Spleen (tissue), 11 donors: ENCODE measurements around the gene ACSF3. TPM values are rescaled to one million over a fixed set of nuclear protein-coding genes. Genes with fewer than 3 reads are reported as not detected.

ENCODE experiments used
- DNase-seq: peaks from one replicate; pipeline ENCODE4 v3.0.0-alpha.2; 2020
- H3K27ac ChIP-seq, 8 donors: fragments of 200-600 bp; sonication (generic) in 7 of 8; 1 replicate in 4 of 8; 2 replicates in 4 of 8; pipeline versions ENCODE4 v1.5.0 to v1.8.0; 2016 to 2021; ENCODE audit warnings: inconsistent platforms in 4 of 8, mild to moderate bottlenecking in 4 of 8, moderate library complexity in 1 of 8
- H3K27me3 ChIP-seq, 7 donors: fragments of 200-600 bp; sonication (generic) in 6 of 7; replicated peaks in 1 of 7; 1 replicate in 4 of 7; 2 replicates in 3 of 7; pipeline versions ENCODE4 v1.5.0 to v1.8.0; 2016 to 2021; ENCODE audit warnings: inconsistent platforms in 3 of 7, mild to moderate bottlenecking in 1 of 7
- H3K36me3 ChIP-seq, 6 donors: fragments of 200-600 bp; sonication (generic) in 5 of 6; 1 replicate in 4 of 6; 2 replicates in 2 of 6; pipeline versions ENCODE4 v1.5.0 to v1.8.0; 2016 to 2021; ENCODE audit warnings: inconsistent platforms in 2 of 6
- H3K4me1 ChIP-seq, 6 donors: fragments of 200-600 bp; sonication (generic) in 5 of 6; 1 replicate in 3 of 6; 2 replicates in 3 of 6; pipeline versions ENCODE4 v1.5.0 to v1.8.0; 2016 to 2021; ENCODE audit warnings: inconsistent platforms in 3 of 6
- H3K4me3 ChIP-seq, 8 donors: fragments of 200-600 bp; sonication (generic) in 7 of 8; 1 replicate in 4 of 8; 2 replicates in 4 of 8; pipeline versions ENCODE4 v1.5.0 to v1.8.0; 2016 to 2021; ENCODE audit warnings: inconsistent platforms in 4 of 8, mild to moderate bottlenecking in 4 of 8, moderate library complexity in 2 of 8
- H3K9me3 ChIP-seq, 8 donors: fragments of 200-600 bp; sonication (generic) in 7 of 8; 1 replicate in 4 of 8; 2 replicates in 4 of 8; pipeline versions ENCODE4 v1.5.0 to v1.8.0; 2016 to 2021; ENCODE audit warnings: inconsistent platforms in 4 of 8
- POLR2A ChIP-seq, 3 donors: fragments of 450-650 bp; IDR thresholded peaks; one replicate each; pipeline ENCODE4 v1.5.1; 2017; ENCODE audit warnings: antibody characterized with exemption in 3 of 3, mild to moderate bottlenecking in 1 of 3
- POLR2AphosphoS5 ChIP-seq, 3 donors: sonication (generic); formaldehyde crosslinking; IDR thresholded peaks; one replicate each; pipeline ENCODE4 v1.5.1; 2017; ENCODE audit warnings: antibody characterized with exemption in 3 of 3
- WGBS, 5 donors: extraction: QIAGEN DNeasy Blood & Tissue Kit in 3 of 5; methylation state at CpG; one replicate each; pipeline versions ENCODE4 v1.1.5 to v1.1.7; 2013 to 2018; 5-methylcytosine and 5-hydroxymethylcytosine counted together
- intact Hi-C: fragments of 100-400 bp; cut with DNase I; formaldehyde crosslinking; loops from one replicate; pipeline ENCODE4 v1.15.0; 2023; ENCODE audit warnings: low total_unique reads
- polyA plus RNA-seq, 3 donors: library from polyadenylated mRNA; stranded (reverse); fragments of 200-250 nt; gene quantifications; one replicate each; pipeline ENCODE4 v1.2.1, GENCODE V29; 2013
- total RNA-seq, 7 donors: library from RNA; depleted of rRNA in 3 of 7; stranded (reverse); fragments of >200 nt in 3 of 7; fragmentation: NEBNext Ultra II Directional in 4 of 7; extraction: Animal tissue kit (Norgen Biotek cat#: 25700) in 4 of 7; gene quantifications; one replicate each; pipeline versions ENCODE4 v1.1.0 to v1.2.1, GENCODE V29; 2016 to 2021
- TF ChIP-seq, protein P1 (sequence below), 11 experiments: fragments of 200-600 bp in 7 of 11; fragments of 450-650 bp in 4 of 11; sonication (generic) in 4 of 11; IDR thresholded peaks in 8 of 11; conservative IDR thresholded peaks in 3 of 11; 1 replicate in 7 of 11; 2 replicates in 4 of 11; pipeline versions ENCODE4 v1.4.0 to v1.8.0; 2016 to 2021; ENCODE audit warnings: antibody characterized with exemption in 11 of 11, inconsistent platforms in 4 of 11, mild to moderate bottlenecking in 1 of 11
- donor health status: healthy with polysubstance abuse.
- donor health status: DM: no; HTN: no; CAD: no; lungs with moderate emphysema.
- donor health status: DM: no; HTN: no; CAD: no.
- donor health status: Bipolar disorder and iron deficiency.
- donor health status: healthy.
- donor health status: DM: no; HTN: no; CAD: no.
- donor health status: DM: yes; HTN: yes; CAD: no.

ACSF3 gene
- total and polyA plus RNA-seq, 10 donors = 35.4 to 68.1 (median 49.1) TPM

DNA sequence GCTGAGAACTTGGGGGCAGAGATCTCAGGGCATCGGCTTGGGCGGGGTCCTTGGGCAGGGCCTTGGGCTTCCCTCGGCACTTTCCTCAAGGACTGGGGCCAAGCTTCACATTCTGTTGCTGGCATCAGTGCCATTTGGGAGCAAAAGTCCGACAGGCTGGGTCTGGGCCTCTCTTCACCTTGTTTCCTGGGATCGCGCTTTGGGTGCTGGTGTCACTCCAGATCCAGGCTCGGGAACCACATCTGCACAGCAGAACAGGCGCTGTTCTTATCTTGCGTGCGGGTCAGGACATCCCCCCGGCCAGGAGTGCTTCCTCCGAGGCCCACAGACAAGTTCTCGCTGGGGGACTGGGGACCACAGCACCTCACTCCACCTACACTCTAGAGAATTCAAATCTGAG is 46.7 kb downstream of the ACSF3 start:
- Histone ChIP-seq H3K4me3 (no peak overlapping the region), H3K9me3 (no peaks in the 10 kb centered on the region), H3K27me3 (no peaks in the 10 kb centered on the region), H3K27ac (no peak overlapping the region), H3K4me1 (no peaks in the 10 kb centered on the region), H3K36me3 (peaks cover 0 to 100% (median 61%) of the 10 kb centered on the region in 6 donors)
- intact Hi-C loops = no loop called here
- WGBS, 5 donors = 92 to 97% (median 94%) methylated on average over 13 of the region's 13 CpGs
- peak; percentile 55 for DNase-seq
- TF ChIP-seq, protein P1, sequence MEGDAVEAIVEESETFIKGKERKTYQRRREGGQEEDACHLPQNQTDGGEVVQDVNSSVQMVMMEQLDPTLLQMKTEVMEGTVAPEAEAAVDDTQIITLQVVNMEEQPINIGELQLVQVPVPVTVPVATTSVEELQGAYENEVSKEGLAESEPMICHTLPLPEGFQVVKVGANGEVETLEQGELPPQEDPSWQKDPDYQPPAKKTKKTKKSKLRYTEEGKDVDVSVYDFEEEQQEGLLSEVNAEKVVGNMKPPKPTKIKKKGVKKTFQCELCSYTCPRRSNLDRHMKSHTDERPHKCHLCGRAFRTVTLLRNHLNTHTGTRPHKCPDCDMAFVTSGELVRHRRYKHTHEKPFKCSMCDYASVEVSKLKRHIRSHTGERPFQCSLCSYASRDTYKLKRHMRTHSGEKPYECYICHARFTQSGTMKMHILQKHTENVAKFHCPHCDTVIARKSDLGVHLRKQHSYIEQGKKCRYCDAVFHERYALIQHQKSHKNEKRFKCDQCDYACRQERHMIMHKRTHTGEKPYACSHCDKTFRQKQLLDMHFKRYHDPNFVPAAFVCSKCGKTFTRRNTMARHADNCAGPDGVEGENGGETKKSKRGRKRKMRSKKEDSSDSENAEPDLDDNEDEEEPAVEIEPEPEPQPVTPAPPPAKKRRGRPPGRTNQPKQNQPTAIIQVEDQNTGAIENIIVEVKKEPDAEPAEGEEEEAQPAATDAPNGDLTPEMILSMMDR (IDR thresholded peaks at IDR 0.05 in 8 of 11, conservative IDR thresholded peaks at IDR 0.05 in 3 of 11) = no peak
- TF ChIP-seq POLR2A (IDR thresholded peaks at IDR 0.05) = no peak
- no peak for TF ChIP-seq POLR2AphosphoS5 (IDR thresholded peaks at IDR 0.05)

DNA sequence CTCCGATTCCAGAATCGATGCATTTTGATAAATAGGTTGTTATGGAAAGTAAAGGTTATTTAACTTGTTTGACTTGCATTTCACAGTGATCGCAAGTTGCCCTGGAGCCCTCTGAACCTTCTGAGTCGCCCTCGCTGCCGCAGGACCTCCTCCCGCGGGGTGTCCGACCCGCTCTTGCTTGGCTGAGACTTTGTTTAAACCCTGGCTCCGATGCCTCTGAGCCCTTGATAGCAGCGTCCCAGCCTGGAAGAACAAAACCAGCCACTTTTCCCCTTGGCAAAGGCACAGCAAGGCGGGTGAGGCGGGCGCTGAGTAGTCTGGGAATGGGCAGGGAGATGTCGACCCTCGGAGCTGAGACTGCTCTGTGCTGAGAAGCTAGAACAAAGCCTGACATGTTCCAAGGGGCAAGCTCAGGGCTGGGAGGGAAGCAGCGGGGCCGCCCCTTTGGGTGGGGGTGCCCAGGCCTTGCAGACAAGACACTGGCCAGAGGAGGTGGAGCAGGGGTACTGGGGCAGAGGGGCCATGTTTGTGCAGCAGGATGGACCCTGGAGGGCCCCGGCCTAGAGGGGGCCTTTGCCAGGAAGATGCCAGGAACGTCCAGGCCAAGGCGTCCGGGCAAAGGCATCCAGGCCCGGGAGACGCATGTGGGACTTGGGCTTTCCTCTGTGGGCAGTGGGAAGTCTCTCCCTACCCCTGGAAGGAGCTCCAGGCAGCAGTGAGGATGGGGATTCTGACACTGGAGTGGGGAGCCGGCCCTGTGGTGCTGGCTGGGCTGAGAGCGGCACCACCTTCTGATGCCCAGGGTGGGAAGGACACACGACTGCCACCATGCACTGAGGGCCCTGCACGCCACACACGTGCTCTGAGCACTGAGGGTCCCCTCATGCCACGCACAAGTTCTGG is 47.6 kb downstream of the ACSF3 start:
- intact Hi-C loops = no loop called here
- Histone ChIP-seq H3K27ac (no peak overlapping the region), H3K4me1 (no peaks in the 10 kb centered on the region), H3K36me3 (peaks cover 0 to 100% (median 62%) of the 10 kb centered on the region in 6 donors), H3K9me3 (no peaks in the 10 kb centered on the region), H3K27me3 (no peaks in the 10 kb centered on the region), H3K4me3 (no peak overlapping the region)
- 90 to 97% (median 96%) methylated on average over 27 to 31 of the region's 31 CpGs for WGBS, 5 donors
- peak; percentile 67 for DNase-seq
- TF ChIP-seq, protein P1 (IDR thresholded peaks at IDR 0.05 in 8 of 11, conservative IDR thresholded peaks at IDR 0.05 in 3 of 11) = no peak
- TF ChIP-seq POLR2A (IDR thresholded peaks at IDR 0.05) = no peak
- TF ChIP-seq POLR2AphosphoS5 (IDR thresholded peaks at IDR 0.05) = no peak

DNA sequence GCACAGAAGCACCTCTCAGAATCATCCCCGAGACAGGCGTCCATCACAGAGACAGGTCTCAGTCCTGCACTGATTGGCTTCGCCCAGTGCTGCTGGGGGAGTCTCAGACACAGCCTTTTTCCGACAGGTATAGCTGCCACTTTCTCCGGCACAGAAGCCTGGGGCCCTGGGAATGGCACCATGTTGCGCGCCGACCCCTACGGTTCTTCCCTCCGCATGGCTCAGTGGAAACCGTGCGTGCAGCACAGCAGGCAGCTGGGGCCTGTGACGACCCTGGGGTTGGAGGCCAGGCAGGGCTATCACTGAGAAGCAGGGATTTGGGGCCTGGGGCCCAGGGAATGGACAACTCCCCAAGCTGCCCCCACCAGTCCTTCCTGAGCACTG is 48.2 kb downstream of the ACSF3 start:
- Histone ChIP-seq H3K36me3 (peaks cover 0 to 100% (median 61%) of the 10 kb centered on the region in 6 donors), H3K27ac (no peak overlapping the region), H3K27me3 (no peaks in the 10 kb centered on the region), H3K9me3 (no peaks in the 10 kb centered on the region), H3K4me1 (no peaks in the 10 kb centered on the region), H3K4me3 (no peak overlapping the region)
- TF ChIP-seq POLR2AphosphoS5 (IDR thresholded peaks at IDR 0.05) (peak in 1 of 3 donors; percentile 17), POLR2A (IDR thresholded peaks at IDR 0.05) (no peak)
- TF ChIP-seq, protein P1 (IDR thresholded peaks at IDR 0.05 in 8 of 11, conservative IDR thresholded peaks at IDR 0.05 in 3 of 11) = no peak
- DNase-seq = no peak
- WGBS, 5 donors = 93 to 98% (median 95%) methylated on average over 5 to 13 of the region's 13 CpGs
- intact Hi-C loops = no loop called here

DNA sequence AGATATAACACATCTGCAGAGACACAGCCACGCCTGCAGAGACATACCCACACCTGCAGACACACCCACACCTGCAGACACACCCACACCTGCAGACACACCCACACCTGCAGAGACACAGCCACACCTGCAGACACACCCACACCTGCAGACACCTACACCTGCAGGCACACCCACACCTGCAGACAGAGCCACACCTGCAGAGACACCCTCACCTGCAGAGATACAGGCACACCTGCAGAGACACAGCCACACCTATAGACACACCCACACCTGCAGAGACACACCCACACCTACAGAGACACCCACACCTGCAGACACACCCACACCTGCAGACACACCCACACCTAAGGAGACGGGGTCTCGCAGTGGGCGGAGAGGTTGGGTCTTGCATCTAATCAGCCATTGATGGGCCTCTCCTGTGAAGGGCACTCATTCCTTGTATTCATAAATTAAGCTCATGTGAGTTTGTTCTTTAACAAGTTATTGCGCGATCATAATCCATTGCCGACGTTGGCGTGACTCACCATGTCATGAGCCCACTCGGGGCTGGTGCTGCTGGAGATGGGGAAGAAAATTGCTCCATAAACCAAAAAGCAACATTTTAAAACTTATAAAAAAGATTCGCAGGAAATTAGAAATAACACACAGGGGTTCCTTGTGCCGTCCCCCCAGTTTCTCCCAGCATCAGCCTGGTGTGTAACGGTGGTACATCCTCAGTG is 49.0 kb downstream of the ACSF3 start:
- Histone ChIP-seq H3K36me3 (peaks cover 0 to 99% (median 59%) of the 10 kb centered on the region in 6 donors), H3K4me1 (no peaks in the 10 kb centered on the region), H3K27me3 (no peaks in the 10 kb centered on the region), H3K9me3 (no peaks in the 10 kb centered on the region), H3K27ac (no peak overlapping the region), H3K4me3 (no peak overlapping the region)
- peak; percentile 19 for DNase-seq
- 91 to 97% (median 95%) methylated on average over 13 of the region's 13 CpGs for WGBS, 5 donors
- intact Hi-C loops = no loop called here
- TF ChIP-seq POLR2A (IDR thresholded peaks at IDR 0.05) (no peak), POLR2AphosphoS5 (IDR thresholded peaks at IDR 0.05) (no peak)
- TF ChIP-seq, protein P1 (IDR thresholded peaks at IDR 0.05 in 8 of 11, conservative IDR thresholded peaks at IDR 0.05 in 3 of 11) = no peak
